GM21390 (cell line): ENCODE data around the gene OR10A3.

Source experiments
- ATAC-seq: cut with Tn5 transposase; IDR thresholded peaks from one replicate; pipeline ENCODE4 v1.9.1; 2021; ENCODE audit not compliant: unreplicated experiment

The OR10A3 gene

DNA sequence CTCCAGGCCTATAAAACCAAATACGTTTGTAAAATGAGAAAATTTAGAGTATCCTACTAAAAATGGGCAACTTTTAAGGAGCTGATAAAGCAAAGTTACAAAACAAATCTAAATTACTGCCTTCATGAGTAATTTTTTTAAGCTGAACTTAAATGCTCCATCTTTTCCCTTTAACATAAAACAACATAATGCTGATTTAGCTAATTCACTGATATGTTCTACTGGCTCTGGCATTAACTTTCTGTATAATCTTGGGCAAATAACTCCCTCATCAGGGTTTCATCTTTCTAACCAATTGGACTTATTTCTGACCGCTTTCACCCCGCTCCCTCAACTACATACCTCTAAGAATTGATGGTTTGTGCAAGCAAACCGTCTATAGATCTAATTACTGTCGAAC, 362 bp downstream of the OR10A3 start:
- ATAC-seq: no peak

DNA sequence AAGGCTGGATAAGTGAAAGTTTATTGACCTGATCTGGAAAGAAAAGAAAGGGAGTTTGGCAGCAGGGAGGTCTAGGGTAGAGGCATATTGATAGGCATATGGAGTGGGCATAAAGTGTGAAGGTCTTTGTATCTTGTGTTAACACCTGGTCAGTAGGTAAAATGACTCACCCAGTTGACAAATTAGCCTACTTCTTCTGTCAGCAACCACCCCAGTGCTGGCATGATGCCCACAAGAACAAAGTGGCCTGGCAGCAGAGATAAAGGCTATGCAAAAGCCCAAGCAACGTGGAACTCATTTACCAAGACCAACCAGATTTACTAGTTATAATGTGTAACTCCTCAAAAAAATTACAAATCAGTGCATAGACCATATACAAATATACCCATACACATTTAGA, 4.9 kb downstream of the OR10A3 start:
- no peak for ATAC-seq

DNA sequence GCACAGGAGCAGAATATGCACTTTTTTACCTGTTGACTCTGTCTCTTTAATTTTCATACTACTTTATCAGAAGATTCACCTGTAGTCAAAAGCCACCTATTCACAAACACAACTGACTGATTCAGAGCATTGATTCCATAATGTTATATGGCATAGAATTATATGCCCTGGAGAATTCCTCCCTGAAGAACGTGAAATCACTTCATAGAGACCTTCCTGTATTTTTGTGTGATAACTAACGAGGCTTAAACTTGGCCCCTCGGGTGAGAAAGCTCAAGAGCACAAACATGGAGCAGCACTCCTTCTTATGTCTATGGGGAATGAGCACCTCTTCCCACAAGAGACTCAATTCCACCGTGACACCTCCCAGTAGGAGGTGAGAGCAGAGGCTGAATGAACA, 10.3 kb downstream of the OR10A3 start, which contains the start of gene OR10A6:
TSS of gene OR10A6 (minus strand) at position 101 of the 400 bp plus-strand sequence. CDS start 2,606 bp downstream, outside the sequence.
- ATAC-seq: no peak

DNA sequence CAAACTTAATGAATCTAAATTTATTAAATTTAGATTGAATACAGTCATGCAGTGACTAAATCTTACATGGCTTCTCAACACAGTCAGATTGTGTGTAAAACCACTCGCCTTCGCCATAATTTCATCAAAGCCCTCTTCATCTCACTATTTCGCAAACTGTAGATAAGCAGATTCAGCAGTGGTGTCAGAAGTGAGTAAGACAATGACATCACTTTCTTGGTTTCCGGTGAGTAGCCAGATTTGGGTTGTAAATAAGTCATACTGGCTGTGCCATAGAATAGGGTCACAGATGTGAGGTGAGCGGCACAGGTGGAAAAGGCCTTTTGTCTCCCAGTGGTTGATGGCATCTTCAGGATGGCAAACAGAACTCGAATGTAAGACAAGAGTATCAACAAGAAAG, 13.9 kb downstream of the OR10A3 start:
- no peak for ATAC-seq

DNA sequence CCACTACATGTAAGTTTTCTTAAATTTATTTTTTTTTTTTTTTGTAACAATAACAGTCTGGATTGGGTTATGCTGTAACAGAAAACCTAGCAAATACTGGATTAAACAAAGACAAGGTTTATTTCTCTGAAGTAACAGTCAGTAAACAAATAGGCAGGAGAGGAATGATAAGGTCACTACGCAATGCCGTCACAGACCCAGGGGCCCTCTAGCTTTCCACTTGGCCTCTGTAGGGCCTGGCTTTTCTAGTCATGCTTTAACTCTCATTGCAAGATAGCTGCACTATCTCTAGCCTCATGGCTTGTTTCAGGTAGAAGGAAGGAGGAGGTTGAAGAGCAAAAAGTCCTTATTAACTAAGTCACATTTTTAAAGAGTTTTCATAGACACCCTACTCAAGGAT, 17.0 kb downstream of the OR10A3 start:
- no peak for ATAC-seq

DNA sequence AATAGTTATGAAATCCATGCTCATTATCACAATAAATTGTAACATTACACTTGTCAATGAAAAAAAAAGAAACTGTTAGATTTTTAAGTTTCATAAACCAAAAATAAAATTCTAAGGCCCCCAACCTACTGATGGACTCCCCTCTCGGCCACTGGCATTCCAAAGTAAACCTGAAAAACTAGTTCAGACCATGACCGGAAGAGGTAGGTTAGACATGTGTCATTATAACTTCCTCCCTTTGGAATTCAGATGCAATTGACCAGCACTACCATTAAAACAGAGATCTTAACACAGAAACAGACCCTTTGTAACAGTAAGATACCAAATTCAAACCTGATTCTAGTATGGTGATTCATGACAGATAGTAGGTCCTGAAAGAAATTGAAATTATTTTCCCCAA, 23.4 kb downstream of the OR10A3 start:
- ATAC-seq: no peak

DNA sequence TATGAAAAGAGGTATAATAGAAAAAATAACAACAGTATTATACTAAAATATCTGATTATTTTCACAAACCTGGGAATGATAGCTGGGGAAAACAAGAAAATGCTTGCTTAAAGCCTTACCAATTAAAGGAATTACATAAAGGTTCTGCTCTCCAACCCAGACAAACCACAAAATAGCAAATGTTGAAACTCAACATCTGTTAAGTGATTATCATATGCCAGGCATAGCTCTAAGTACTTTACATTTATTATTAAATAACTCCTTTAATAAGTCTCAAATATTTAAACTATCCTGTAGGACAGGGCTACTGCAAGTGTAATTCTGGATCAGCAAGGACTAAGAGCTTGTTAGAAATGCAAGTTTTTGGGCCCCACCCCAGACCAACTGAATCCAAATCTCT, 30.5 kb downstream of the OR10A3 start:
- ATAC-seq: no peak

DNA sequence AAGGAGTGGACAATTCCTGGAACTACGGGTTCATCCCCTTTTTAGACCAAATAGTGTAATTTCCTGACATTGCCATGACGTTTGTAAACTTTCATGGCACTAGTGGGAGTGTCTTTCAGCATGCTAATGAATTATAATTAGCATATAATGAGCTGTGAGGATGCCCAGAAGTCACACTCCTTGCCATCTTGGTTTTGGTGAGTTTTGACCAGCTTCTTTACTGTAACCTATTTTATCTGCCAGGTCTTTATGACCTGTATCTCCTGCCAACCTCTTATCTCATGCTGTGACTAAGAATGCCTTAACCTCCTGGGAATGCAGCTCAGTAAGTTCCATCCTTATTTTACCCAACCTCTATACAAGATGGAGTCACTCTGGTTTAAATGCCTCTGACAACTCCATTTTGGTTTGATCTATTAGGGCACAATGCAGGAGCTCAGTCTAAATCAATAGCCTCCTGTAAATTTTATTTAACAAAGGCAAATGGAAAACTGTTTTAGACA, 31.2 kb downstream of the OR10A3 start:
- no peak for ATAC-seq

DNA sequence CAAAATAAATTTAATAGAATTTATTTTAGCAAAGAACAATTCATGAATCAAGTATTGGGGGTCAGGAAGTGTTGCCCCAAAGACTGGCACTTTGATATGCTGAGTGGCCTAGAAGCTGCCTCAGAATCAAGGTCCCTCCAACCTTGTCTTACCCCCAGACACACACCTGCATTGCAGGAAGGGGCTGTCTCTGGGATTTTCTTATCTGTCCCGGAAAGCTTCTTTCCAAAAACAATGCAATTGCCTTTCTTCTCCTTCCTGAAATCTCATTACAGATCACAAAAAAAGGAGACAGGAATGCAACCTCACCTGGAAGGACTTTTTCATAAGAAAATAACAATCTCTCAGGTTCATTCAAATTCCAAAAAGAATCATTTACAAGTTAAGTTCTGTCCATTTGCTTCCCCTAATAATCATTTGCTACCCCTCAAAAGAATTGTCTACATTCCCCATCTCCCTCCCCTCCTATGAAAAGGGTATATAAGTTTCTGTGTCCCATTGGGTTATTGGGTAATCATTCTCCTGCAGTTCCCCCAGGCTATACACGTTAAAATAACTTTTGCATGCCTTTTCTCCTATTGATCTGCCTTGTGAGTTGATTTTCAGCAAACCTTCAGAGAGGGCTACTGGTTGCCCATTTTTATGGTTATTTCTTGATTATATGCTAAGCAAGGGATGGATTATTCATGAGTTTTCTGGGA, 31.8 kb downstream of the OR10A3 start:
- ATAC-seq: no peak

DNA sequence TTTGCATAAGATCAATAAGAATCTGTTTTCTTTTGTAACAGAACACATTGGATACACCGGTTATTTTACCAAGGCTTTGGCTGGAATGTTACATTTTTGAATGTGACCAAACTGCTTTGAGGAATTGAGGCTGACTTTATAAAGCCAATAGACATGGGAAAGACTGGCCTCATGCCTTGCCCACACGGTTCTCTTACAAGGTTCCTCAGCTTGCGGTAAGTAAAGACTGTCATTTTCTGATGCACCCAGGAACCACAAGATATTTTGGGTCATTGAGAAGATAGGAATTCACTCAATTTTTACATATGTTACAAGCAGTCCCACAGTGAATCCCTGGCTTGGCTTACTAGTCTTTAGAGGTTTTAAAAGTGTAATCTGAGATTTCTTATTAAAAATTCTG, 34.4 kb downstream of the OR10A3 start:
- ATAC-seq: no peak

DNA sequence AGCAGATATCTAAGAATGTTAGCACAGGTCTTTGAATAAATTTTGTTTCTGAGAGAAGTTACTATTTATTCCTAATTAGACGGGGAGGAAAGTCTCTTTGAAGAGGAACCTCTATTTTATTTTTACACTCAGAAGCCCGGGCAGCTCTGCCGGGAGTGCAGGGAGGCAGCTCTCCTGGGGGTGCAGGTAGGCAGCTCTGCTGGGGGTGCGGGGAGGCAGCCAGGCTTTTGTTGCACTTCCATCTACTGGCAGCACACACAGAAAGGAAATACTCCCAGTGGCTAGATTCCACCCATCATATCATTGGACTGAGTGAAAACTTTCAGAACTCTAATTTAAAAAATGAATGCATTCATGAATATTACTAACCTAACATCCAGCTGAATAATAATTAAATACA, 35.0 kb downstream of the OR10A3 start:
- no peak for ATAC-seq

DNA sequence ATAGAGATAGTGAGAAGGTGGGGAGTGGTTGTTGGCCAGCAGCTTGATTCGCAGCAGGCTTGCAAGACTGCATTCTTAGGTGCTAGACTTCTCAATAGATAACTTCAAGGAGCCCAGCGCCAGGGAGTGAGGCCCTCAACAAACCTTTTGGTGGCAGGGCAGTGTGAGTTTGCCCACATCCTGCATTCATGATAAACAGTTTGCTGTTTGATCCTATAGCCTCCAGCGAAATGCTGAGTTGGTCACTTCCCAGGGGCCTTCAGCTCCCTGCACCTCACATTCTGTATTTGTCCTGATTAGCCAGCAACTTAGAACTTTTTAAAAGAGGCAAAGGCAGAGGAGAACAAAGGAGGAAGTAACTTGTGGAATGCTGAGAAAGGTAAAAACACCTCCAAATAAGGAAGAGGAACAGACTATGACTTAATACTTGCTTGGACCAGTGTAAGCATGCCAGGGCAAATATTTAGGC, 35.5 kb downstream of the OR10A3 start:
- no peak for ATAC-seq

DNA sequence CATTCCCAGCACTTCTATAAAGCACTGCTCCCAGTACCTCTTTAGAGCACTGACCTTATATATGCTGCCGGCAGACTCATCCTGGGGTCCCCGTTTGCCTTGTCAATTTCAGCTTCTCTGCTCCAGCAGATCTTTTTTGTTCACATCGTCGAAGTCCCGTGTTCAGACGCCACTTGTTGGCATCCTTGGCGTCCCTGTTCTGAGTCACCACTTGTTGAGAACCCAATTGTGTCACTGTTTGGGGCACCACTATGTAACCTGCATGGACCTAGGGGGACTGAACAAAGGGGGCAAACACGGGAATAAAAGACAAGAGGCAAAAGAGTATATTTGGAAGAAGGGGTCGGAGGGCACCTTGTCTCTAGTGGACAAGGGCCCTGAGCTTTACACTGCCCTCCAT, 36.0 kb downstream of the OR10A3 start:
- ATAC-seq: no peak

DNA sequence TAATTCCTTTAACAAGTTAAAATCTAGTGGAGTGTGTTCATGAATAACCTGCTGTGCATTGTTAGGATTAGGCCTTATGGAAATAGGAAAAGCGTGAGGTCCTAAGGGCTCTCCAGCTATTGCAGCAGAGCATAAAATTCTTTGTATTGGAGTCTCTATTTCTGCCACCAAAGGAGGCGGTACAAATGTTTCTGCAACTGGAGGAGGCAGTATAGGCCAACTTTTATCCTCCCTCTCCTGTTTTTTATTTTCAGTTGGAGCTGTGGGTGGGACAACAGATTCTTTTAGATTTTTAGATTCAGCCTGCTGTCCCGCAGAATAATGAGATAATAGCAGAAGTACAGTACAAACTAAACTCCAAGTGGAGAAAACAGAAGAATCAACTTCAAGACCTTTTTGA, 36.6 kb downstream of the OR10A3 start:
- ATAC-seq: no peak

DNA sequence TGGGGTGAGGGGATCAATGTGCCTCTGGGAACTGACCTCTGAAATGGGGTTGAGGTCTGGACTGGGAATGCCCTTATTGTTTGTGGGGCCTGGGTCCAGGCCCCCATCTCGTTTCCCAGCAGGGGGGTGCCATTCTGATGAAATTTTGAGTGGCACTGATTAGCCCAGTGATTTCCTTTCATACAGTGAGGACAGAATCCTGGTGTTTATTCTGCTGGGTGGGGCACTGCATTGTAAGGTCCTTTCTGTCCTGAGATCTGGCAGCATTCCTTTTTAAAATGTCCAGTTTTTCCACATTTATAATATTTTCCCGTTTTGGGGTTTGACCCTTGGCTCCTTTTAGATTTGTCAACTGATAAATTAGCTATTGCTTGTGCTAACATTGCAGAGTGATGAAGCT, 37.6 kb downstream of the OR10A3 start:
- ATAC-seq: no peak

DNA sequence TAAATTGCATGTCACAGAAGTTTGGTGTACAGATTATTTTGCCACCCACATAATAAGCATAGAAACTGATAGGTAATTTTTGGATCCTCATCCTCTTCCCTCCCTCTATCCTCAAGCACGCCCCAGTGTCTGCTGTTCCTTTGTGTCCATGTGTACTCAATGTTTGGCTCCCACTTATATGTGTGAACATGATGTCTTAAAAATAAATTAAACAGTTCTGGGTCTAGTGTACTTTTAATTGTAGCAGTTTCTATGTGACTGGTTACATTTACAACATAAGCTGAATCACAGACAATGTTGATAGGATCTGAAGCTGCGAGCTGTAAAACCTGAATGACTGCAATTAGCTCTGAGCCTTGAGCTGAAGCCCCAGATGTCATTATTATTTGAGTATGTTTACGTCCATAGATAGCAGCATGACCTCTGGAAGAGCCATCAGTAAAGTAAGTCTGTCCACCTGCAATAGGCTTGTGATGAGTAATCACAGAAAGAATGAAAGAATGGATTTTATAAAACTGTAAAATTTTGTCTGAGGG, 40.1 kb downstream of the OR10A3 start:
- ATAC-seq: no peak

DNA sequence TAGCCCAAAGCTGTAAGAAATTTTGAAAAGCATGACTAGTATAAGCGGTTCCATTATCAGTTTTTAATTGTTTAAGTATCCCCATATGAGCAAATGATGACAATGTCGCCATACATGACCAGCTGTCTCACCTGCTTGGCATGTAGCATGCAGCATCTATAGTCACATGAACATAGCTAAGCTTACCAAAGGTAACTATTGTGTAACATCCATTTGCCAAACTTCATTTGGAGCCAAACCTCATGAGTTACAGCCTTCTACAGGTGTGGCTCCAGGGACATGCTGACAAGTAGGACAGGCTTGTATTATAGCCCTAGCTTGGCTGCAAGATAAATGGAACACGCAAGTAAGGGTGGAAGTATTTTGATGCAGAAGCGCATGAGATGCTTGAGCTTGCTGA, 40.8 kb downstream of the OR10A3 start:
- ATAC-seq: no peak

DNA sequence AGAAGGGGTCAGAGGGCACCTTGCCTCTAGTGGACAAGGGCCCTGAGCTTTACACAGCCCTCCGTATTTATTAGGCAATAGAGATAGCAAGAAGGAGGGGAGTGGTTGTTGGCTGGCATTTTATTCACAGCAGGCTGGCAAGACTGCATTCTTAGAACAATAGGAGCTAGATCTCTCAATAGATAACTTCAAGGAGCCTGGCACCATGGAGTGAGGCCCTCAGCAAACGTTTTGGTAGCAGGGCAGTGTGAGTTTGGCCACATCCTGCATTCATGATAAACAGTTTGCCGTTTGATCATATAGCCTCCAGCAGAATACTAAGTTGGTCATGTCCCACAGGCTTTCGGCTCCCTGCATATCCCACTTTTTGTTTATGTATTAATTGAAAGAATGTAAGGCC, 42.1 kb downstream of the OR10A3 start:
- no peak for ATAC-seq

DNA sequence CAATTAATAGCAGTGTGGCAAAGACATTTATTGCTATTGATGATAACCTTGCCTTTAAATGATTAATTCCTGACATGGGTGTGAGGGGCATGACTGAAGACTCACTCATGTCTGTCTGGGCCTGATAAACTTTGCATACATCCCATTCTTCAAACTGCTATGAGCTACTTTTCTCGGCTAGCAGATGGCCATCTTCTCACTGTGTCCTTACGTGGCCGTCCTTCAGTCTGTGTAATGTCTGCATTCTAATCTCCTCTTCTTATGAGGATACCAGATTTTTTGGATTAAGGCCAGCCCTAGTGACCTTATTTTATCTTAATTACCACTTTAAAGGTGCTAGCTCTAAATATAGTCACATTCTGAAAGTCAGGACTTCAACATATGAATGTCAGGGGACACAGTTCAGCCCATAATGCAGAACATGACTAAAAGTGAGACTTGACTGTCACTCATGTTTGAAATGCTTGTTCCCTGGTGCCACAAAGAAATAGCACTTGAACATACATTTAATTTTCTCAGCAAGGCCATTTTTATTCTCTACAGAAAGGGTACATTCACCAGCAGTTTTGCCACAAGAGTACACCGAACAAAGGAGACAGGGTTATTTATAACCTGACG, 42.7 kb downstream of the OR10A3 start:
- no peak for ATAC-seq

DNA sequence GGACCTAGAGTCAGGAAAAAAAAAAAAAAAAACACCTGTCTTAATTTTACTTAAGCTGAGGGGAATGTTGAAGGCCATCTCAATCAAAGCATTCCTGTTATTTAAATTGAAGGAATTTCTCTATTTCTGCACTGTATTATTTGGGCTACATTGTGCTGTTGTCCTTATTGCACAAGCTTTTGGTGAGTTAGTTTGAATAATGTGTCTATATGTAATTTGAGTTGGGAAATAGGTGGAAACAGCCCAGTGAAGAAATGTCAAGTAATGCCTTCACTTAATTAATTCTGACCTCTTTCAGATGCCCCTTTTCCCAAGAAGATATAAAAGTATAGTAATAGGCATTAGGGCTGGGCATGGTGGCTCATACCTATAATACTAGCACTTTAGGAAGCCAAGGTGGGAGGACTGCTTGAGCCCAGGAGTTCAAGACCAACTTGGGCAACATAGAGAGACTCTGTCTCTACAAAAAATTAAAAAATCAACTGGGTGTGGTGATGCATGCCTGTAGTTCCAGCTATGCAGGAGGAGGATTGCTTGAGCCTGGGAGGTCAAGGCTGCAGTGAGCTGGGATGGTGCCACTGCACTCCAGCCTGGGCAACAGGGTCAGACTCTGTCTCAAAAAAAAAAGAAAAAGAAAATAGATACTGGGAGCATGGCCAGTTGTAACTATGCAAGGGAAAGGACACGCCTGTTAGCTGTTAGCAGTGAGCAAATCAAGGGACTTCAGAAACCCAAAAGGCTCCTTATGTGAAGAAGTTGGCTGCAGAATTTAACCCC, 45.3 kb downstream of the OR10A3 start:
- ATAC-seq: no peak

DNA sequence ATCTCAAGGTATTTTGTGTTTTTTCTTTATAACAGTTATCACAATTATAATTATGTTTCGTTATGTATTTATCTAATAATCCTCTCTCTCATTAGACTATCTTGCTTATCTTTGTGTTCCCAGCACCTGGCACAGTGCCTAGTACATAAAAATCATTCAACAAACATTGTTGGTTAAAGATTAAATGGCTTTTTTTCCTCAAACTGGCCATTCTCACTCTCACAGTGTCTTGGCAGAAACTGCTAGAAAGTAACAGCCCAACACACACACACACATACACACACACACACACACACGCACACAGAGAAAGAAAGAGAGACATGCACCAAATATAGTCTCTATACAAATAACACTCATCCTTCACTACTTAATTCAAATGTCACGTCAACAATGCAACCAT, 47.3 kb downstream of the OR10A3 start:
- no peak for ATAC-seq

DNA sequence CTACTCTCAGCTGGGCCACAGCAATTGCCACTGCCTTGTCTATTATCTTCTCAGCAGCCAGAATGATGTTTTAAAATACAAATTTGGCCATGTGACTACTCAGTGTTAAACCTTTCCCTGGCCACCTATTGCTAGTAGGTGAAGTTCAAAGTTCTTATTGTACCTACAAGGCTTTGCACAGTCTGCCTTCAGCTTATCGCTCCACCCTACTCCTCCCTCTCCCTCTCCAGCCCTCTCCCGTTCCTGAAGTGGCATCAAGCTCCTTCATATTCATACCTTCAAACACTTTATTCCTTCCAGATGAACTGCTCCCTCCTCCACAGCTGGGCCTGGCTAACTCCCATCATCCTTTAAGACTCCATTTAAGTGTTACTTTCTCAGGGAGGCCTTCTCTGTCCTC, 47.7 kb downstream of the OR10A3 start:
- no peak for ATAC-seq
